Liver (tissue), 3 donors: ENCODE data around the gene RARA.

Experiments
- ATF3 ChIP-seq: IDR thresholded peaks from 2 replicates; pipeline ENCODE4 v1.6.1; 2016; ENCODE audit warnings: antibody characterized with exemption
- CTCF ChIP-seq: fragments of 150-350 bp; IDR thresholded peaks from 2 replicates; pipeline ENCODE4 v1.5.1; 2017; ENCODE audit warnings: improper control_type of control experiment, low read depth, low read length; ENCODE audit not compliant: missing input control
- GABPA ChIP-seq, 2 donors: IDR thresholded peaks in 1 of 2; conservative IDR thresholded peaks in 1 of 2; 2 replicates each; pipeline ENCODE4 v1.6.1; 2016; ENCODE audit warnings: antibody characterized with exemption in 2 of 2, mild to moderate bottlenecking in 1 of 2, moderate library complexity in 1 of 2
- JUND ChIP-seq, 2 donors: IDR thresholded peaks; 2 replicates each; pipeline ENCODE4 v1.6.1; 2016; ENCODE audit warnings: antibody characterized with exemption in 2 of 2
- MAX ChIP-seq: IDR thresholded peaks from 2 replicates; pipeline ENCODE4 v1.6.1; 2016; ENCODE audit warnings: antibody characterized with exemption
- RAD21 ChIP-seq, 2 donors: IDR thresholded peaks; 2 replicates each; pipeline ENCODE4 v1.6.1; 2016; ENCODE audit warnings: antibody characterized with exemption in 2 of 2, mild to moderate bottlenecking in 2 of 2
- REST ChIP-seq: IDR thresholded peaks from 2 replicates; pipeline ENCODE4 v1.6.1; 2016; ENCODE audit warnings: antibody characterized with exemption, mild to moderate bottlenecking
- donor health status: healthy.
- donor health status: healthy.

GRCh38 chr17:40371261-40371929 is 62.4 kb downstream of the RARA start:
- TF ChIP-seq CTCF: no peak
- TF ChIP-seq REST: no peak
- no peak for TF ChIP-seq GABPA (IDR thresholded peaks at IDR 0.05 in 1 of 2, conservative IDR thresholded peaks at IDR 0.05 in 1 of 2)
- no peak for TF ChIP-seq RAD21 (IDR thresholded peaks at IDR 0.05)
- no peak for TF ChIP-seq ATF3
- TF ChIP-seq MAX: no peak
- TF ChIP-seq JUND (IDR thresholded peaks at IDR 0.05): no peak
